HepG2 (cell line): ENCODE measurements around the gene NECTIN3. TPM values are rescaled to one million over a fixed set of nuclear protein-coding genes. Genes with fewer than 3 reads are reported as not detected.

Experiments used
- AHR ChIP-seq: IDR thresholded peaks from 2 replicates; pipeline ENCODE4 v1.6.1; 2018; ENCODE audit warnings: missing genetic modification reagents, missing compliant biosample characterization
- AKAP8 ChIP-seq: sonication (generic); formaldehyde crosslinking; IDR thresholded peaks from 2 replicates; pipeline ENCODE4 v1.5.1; 2020; ENCODE audit warnings: mild to moderate bottlenecking, missing genetic modification reagents
- CBX1 ChIP-seq: IDR thresholded peaks from one replicate; pipeline ENCODE4 v1.6.1; 2016; ENCODE audit warnings: antibody characterized with exemption, low read depth
- CCDC6 ChIP-seq: sonication (generic); formaldehyde crosslinking; IDR thresholded peaks from 2 replicates; pipeline ENCODE4 v1.8.1; 2022; ENCODE audit warnings: mild to moderate bottlenecking, missing genetic modification reagents, moderate library complexity
- DNMT3B ChIP-seq: conservative IDR thresholded peaks from 2 replicates; pipeline ENCODE4 v1.6.1; 2016; ENCODE audit warnings: missing biosample characterization, control low read depth
- FOXJ3 ChIP-seq: sonication (generic); formaldehyde crosslinking; IDR thresholded peaks from 2 replicates; pipeline ENCODE4 v1.4.0; 2020; ENCODE audit warnings: missing genetic modification reagents, mild to moderate bottlenecking, borderline replicate concordance
- HNRNPK ChIP-seq: fragments of 200-400 bp; formaldehyde crosslinking; IDR thresholded peaks from 2 replicates; pipeline ENCODE4 v1.6.1; 2018; ENCODE audit warnings: low read length, low read depth, moderate library complexity, mild to moderate bottlenecking; ENCODE audit not compliant: poor library complexity, severe bottlenecking
- KDM2A ChIP-seq: sonication (generic); formaldehyde crosslinking; IDR thresholded peaks from 2 replicates; pipeline ENCODE4 v1.4.0; 2020; ENCODE audit warnings: low read depth, missing genetic modification reagents, borderline replicate concordance
- NFKBIZ ChIP-seq: IDR thresholded peaks from 2 replicates; pipeline ENCODE4 v1.6.1; 2018; ENCODE audit warnings: missing genetic modification reagents, missing compliant biosample characterization
- PHF21A ChIP-seq: sonication (generic); formaldehyde crosslinking; IDR thresholded peaks from 2 replicates; pipeline ENCODE4 v1.5.0; 2020; ENCODE audit warnings: mild to moderate bottlenecking, missing genetic modification reagents
- SALL1 ChIP-seq: sonication (generic); formaldehyde crosslinking; IDR thresholded peaks from 2 replicates; pipeline ENCODE4 v1.8.0; 2022; ENCODE audit warnings: mild to moderate bottlenecking, missing genetic modification reagents
- SIX4 ChIP-seq: sonication (generic); formaldehyde crosslinking; IDR thresholded peaks from 2 replicates; pipeline ENCODE4 v1.4.0; 2020; ENCODE audit warnings: missing genetic modification reagents
- SMC3 ChIP-seq: IDR thresholded peaks from 2 replicates; pipeline ENCODE4 v1.6.1; 2011; ENCODE audit warnings: low read length, improper control_type of control experiment
- STAG1 ChIP-seq: sonication (generic); formaldehyde crosslinking; IDR thresholded peaks from 2 replicates; pipeline ENCODE4 v1.4.0; 2020; ENCODE audit warnings: missing genetic modification reagents
- ZNF33A ChIP-seq: sonication (generic); formaldehyde crosslinking; IDR thresholded peaks from 2 replicates; pipeline ENCODE4 v1.5.1; 2020; ENCODE audit warnings: missing genetic modification reagents, mild to moderate bottlenecking, moderate library complexity, borderline replicate concordance
- ZNF33B ChIP-seq: sonication (generic); formaldehyde crosslinking; IDR thresholded peaks from 2 replicates; pipeline ENCODE4 v1.5.1; 2020; ENCODE audit warnings: mild to moderate bottlenecking, missing genetic modification reagents
- ZNF343 ChIP-seq: sonication (generic); formaldehyde crosslinking; IDR thresholded peaks from 2 replicates; pipeline ENCODE4 v1.4.0; 2020; ENCODE audit warnings: mild to moderate bottlenecking, missing genetic modification reagents
- ZNF350 ChIP-seq: sonication (generic); formaldehyde crosslinking; IDR thresholded peaks from 2 replicates; pipeline ENCODE4 v1.4.0; 2020; ENCODE audit warnings: mild to moderate bottlenecking, low read depth, missing genetic modification reagents, borderline replicate concordance
- ZNF432 ChIP-seq: sonication (generic); formaldehyde crosslinking; IDR thresholded peaks from 2 replicates; pipeline ENCODE4 v1.5.0; 2020; ENCODE audit warnings: missing genetic modification reagents, mild to moderate bottlenecking, borderline replicate concordance
- ZNF547 ChIP-seq: sonication (generic); formaldehyde crosslinking; IDR thresholded peaks from 2 replicates; pipeline ENCODE4 v1.5.1; 2020; ENCODE audit warnings: mild to moderate bottlenecking, missing genetic modification reagents
- ZNF549 ChIP-seq: sonication (generic); formaldehyde crosslinking; IDR thresholded peaks from 2 replicates; pipeline ENCODE4 v1.5.0; 2020; ENCODE audit warnings: missing genetic modification reagents
- ZNF567 ChIP-seq: sonication (generic); formaldehyde crosslinking; IDR thresholded peaks from 2 replicates; pipeline ENCODE4 v1.8.1; 2023; ENCODE audit warnings: mild to moderate bottlenecking, missing genetic modification reagents, borderline replicate concordance
- ZNF709 ChIP-seq: sonication (generic); formaldehyde crosslinking; IDR thresholded peaks from 2 replicates; pipeline ENCODE4 v1.5.0; 2020; ENCODE audit warnings: mild to moderate bottlenecking, missing genetic modification reagents
- ZNF766 ChIP-seq: sonication (generic); formaldehyde crosslinking; IDR thresholded peaks from 2 replicates; pipeline ENCODE4 v1.5.0; 2020; ENCODE audit warnings: missing genetic modification reagents, borderline replicate concordance
- ZNF790 ChIP-seq: sonication (generic); formaldehyde crosslinking; IDR thresholded peaks from 2 replicates; pipeline ENCODE4 v1.8.0; 2022; ENCODE audit warnings: missing genetic modification reagents, mild to moderate bottlenecking, borderline replicate concordance
- polyA plus RNA-seq, 8 experiments: library from polyadenylated mRNA; depleted of rRNA in 3 of 8; stranded (reverse) in 7 of 8; unstranded in 1 of 8; fragments of >200 nt; fragmentation: Illumina TruSeq in 4 of 8; extraction: Trizol in 4 of 8; gene quantifications; 2 replicates each; pipeline versions ENCODE4 v1.2.1 to v1.2.3, GENCODE V29; 2011 to 2016; ENCODE audit warnings: low read depth in 4 of 8, missing spikeins in 1 of 8, mixed read lengths in 1 of 8; ENCODE audit not compliant: insufficient read depth in 1 of 8
- total RNA-seq, 5 experiments: library from RNA; depleted of rRNA; stranded (reverse); fragments of >200 nt; fragmentation: Illumina TruSeq; extraction: Trizol; gene quantifications; 2 replicates each; pipeline ENCODE4 v1.2.3, GENCODE V29; 2016; ENCODE audit warnings: low read depth in 1 of 5
- TF ChIP-seq, protein P1 (sequence below): sonication (generic); formaldehyde crosslinking; IDR thresholded peaks from 2 replicates; pipeline ENCODE4 v1.5.0; 2020; ENCODE audit warnings: mild to moderate bottlenecking, missing genetic modification reagents, moderate library complexity
- TF ChIP-seq, protein P2 (sequence below): sonication (generic); formaldehyde crosslinking; IDR thresholded peaks from 2 replicates; pipeline ENCODE4 v1.4.0; 2020; ENCODE audit warnings: mild to moderate bottlenecking, missing genetic modification reagents
- TF ChIP-seq, protein P3 (sequence below): sonication (generic); formaldehyde crosslinking; IDR thresholded peaks from 2 replicates; pipeline ENCODE4 v1.8.1; 2023; ENCODE audit warnings: mild to moderate bottlenecking, moderate library complexity, missing genetic modification reagents

The NECTIN3 gene
- total and polyA plus RNA-seq, 2 of the 13 experiments (the other 11 are each of a cell fraction or from before 2014, with no cell fraction given) = 10.4 to 45.1 TPM

DNA sequence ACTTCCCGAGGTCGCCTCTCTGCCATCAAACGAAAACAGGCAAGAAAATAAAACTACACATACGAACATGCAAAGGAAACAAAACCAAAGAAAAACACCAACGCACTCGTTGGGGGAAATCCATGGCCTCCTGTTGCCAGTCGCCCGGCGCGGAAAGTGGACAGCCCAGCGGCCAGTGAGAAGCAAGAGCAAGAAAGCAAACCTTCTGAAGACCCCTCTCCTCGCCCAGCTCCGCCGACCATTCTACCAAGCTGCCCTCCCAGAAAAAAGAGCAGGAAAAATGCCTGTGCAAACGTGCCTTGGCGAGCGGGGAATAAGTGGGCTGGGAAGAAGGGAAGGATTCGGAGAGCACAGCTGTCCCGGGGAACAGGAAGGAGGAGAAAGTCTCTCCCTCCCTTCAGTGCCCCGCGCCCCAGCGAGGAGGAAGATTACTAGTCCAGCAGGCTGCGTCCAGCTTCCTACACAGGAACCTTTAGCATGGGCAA lies 802 bp upstream of the NECTIN3 start (continued):
- TF ChIP-seq, protein P1, sequence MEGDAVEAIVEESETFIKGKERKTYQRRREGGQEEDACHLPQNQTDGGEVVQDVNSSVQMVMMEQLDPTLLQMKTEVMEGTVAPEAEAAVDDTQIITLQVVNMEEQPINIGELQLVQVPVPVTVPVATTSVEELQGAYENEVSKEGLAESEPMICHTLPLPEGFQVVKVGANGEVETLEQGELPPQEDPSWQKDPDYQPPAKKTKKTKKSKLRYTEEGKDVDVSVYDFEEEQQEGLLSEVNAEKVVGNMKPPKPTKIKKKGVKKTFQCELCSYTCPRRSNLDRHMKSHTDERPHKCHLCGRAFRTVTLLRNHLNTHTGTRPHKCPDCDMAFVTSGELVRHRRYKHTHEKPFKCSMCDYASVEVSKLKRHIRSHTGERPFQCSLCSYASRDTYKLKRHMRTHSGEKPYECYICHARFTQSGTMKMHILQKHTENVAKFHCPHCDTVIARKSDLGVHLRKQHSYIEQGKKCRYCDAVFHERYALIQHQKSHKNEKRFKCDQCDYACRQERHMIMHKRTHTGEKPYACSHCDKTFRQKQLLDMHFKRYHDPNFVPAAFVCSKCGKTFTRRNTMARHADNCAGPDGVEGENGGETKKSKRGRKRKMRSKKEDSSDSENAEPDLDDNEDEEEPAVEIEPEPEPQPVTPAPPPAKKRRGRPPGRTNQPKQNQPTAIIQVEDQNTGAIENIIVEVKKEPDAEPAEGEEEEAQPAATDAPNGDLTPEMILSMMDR = 0 out of 2 replicates have a peak, but pooled peaks have one; percentile 17
- TF ChIP-seq ZNF432 (CRISPR knock-in tag) (0 out of 2 replicates have a peak, but pooled peaks have one; percentile 32), SIX4 (no peak), ZNF567 (CRISPR knock-in tag) (no peak), AKAP8 (CRISPR knock-in tag) (no peak), PHF21A (CRISPR knock-in tag) (peak; percentile 5; the same call in 1 of the 2 replicates), DNMT3B (CRISPR knock-in tag) (no peak), NFKBIZ (CRISPR knock-in tag) (no peak), CCDC6 (CRISPR knock-in tag) (no peak), HNRNPK (no peak), ZNF33A (CRISPR knock-in tag) (no peak), ZNF350 (CRISPR knock-in tag) (0 out of 2 replicates have a peak, but pooled peaks have one; percentile 38), ZNF343 (no peak), CBX1 (no peak), FOXJ3 (0 out of 2 replicates have a peak, but pooled peaks have one; percentile 60), AHR (CRISPR knock-in tag) (no peak), STAG1 (CRISPR knock-in tag) (no peak), ZNF766 (no peak), ZNF547 (CRISPR knock-in tag) (no peak), SALL1 (CRISPR knock-in tag) (peak; percentile 10), SMC3 (no peak), ZNF709 (CRISPR knock-in tag) (0 out of 2 replicates have a peak, but pooled peaks have one; percentile 64), KDM2A (CRISPR knock-in tag) (no peak), ZNF549 (CRISPR knock-in tag) (no peak), ZNF33B (CRISPR knock-in tag) (no peak), ZNF790 (CRISPR knock-in tag) (peak; percentile 11; the same call in 1 of the 2 replicates)
- TF ChIP-seq, protein P2, sequence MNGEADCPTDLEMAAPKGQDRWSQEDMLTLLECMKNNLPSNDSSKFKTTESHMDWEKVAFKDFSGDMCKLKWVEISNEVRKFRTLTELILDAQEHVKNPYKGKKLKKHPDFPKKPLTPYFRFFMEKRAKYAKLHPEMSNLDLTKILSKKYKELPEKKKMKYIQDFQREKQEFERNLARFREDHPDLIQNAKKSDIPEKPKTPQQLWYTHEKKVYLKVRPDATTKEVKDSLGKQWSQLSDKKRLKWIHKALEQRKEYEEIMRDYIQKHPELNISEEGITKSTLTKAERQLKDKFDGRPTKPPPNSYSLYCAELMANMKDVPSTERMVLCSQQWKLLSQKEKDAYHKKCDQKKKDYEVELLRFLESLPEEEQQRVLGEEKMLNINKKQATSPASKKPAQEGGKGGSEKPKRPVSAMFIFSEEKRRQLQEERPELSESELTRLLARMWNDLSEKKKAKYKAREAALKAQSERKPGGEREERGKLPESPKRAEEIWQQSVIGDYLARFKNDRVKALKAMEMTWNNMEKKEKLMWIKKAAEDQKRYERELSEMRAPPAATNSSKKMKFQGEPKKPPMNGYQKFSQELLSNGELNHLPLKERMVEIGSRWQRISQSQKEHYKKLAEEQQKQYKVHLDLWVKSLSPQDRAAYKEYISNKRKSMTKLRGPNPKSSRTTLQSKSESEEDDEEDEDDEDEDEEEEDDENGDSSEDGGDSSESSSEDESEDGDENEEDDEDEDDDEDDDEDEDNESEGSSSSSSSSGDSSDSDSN (CRISPR knock-in tag) = peak; percentile 15; the same call in 1 of the 2 replicates
- TF ChIP-seq, protein P3, sequence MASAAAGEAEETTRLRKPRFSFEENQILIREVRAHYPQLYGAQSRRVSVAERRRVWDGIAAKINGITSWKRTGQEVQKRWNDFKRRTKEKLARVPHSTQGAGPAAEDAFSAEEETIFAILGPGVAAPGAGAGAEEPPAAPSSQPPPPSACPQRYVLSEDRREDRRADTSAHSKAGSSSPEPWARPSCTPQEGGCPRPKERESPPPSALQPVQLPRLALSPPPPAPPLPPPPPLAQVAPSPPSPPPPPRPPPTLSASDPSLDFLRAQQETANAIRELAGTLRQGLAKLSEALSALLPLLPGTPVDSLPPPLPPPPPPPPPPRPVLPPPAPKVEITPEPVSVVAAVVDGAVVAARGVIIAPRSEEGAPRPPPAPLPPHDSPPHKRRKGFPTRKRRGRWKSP = no peak
